HG03432 (cell line): Measurements from ENCODE around the gene IQCH.

ENCODE experiments used
- ATAC-seq: cut with Tn5 transposase; IDR thresholded peaks from one replicate; pipeline ENCODE4 v1.9.1; 2021; ENCODE audit warnings: mild to moderate bottlenecking, moderate library complexity; ENCODE audit not compliant: unreplicated experiment

IQCH gene

DNA sequence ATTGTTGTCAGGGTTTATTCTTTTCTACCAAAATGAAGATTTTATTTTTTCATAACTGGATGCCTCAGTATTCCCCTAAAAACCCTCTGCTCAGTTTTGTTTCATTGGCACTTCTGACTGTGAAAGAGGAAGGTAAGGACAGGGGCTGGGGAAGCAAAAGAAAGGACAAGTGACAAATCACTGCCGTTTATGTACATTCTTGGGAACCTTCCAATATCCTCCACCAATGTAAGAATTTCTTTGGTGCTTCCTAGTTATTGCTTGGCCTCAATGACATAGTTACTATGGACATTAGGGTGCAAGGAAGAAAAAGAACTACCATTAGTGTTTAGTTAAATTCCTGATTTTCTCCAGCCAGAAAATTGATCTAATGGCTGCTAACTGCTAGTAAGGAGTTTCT is 135.4 kb downstream of the IQCH start:
- ATAC-seq: no peak

DNA sequence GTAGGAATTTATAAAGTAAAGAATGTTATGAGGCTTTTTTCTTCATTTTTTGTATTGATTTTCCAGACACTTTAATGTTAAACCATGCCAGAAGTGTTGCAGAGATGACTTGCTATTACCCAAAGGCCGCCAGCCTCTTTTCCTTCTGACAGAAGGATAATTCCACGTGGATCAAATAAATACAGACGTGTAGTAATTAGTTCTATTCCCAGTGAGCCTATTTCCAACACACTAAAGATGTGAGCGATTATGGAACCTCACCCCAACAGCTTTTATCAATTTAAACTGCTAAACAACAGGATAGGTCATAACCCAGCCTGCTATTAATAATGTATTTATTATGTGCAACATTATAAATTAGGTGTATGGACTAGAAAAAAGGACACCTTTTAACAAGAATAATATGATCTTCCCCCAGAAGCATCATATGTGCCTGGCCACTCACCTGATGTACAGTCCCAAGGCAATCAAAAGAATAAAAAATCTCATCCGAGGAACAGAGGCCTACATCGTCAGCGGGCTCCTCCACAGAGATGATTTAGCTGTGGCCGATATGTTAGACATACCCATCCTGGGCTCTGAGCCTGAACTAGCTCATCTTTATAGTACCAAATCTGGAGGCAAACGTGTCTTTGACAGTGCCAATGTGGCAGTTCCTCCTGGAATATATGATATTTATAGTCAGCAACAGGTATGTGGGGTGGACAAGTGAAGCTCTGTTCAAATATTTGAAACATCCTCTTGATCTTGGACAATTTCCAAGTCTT is 140.5 kb downstream of the IQCH start:
- ATAC-seq: no peak

DNA sequence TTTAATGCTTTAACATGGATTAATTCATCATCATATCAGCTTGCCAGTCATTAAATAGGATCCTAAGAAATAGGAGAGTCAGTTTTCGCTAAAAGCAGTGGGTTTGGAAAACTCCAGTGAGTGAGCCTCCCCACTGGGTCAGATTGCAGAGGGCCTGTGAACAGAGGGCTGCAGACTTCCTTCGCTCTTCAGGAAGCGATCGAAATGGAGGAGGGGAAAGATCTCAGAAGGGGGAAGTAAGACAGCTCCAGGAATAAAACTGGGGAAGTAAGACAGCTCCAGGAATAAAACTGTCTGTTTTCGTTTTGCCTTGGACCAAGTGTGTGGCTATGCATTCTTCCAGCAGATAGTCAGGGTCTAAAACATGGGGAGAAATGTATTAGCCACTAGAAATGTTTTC is 141.5 kb downstream of the IQCH start:
- ATAC-seq: no peak

DNA sequence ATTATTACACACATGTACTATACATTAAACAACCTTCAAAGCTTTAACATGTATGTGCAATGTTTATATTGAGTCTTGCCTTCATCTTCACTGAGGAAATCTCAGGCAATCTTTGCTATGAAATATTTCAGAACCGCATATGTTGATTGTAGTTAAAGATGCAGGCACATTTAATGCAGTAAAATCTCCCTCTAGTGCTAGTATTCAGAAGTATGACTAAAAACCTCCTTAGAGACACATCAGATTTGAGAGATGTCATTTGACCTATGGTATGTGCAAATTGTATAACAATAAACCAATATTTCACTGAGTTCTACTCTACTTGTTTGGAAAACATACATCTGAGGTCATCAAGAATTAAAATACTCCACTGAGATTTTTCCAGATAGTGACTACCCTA is 142.6 kb downstream of the IQCH start:
- ATAC-seq: no peak

DNA sequence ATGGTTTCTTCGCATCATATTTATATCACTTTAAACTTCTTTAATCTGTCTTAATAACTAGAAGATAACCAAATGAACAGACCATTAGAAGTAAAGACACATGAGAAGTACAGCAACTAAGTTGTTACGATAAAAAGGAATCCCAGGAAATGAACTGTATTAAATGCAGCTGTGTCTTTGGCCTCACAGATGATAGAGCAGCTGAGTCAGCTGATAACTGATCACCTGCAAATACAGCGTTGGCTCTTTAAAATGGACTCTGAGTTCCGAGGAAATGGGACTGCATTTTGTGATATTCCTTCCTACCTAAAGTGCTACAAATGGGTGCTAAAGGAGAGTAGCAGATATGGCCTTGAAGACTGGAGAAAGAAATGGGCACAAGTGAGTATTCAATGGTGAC is 145.3 kb downstream of the IQCH start:
- no peak for ATAC-seq

DNA sequence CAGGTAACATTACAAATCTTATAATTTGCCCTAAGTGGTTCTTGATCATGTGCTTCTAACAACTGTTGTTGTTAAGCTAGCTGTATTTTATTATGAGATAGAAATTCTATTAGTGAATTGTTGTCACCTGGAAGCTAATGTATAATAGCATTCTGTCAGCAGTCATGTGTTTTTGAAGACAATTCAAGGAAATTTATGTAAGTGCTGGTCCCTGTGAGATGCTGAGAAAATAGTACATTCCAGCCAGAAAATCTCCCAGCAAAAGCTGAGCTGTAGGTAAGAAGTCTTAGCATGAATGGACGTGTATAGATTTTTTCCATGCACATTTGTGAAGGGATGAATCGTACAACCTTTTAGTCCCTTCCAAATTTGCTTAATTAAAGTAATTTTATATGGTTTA is 146.3 kb downstream of the IQCH start:
- no peak for ATAC-seq

DNA sequence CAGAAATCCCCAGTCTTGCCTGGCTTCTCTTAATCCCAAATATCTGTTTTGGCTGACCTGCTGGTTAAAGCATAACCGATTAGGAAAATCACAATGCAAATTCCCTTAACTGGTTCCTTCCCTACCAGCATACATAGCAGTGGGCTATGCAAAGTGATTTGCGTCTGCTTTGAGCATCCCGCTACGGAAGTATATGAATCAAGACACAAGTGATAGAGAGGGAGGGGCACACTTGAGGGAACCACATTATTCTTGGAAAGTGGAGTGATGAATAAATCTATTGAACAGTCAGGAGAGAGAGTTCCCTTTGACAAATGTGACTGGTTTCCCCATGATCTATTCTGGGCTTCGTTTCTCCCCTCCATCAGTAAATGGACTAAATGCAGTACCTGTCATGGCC is 146.8 kb downstream of the IQCH start:
- no peak for ATAC-seq

DNA sequence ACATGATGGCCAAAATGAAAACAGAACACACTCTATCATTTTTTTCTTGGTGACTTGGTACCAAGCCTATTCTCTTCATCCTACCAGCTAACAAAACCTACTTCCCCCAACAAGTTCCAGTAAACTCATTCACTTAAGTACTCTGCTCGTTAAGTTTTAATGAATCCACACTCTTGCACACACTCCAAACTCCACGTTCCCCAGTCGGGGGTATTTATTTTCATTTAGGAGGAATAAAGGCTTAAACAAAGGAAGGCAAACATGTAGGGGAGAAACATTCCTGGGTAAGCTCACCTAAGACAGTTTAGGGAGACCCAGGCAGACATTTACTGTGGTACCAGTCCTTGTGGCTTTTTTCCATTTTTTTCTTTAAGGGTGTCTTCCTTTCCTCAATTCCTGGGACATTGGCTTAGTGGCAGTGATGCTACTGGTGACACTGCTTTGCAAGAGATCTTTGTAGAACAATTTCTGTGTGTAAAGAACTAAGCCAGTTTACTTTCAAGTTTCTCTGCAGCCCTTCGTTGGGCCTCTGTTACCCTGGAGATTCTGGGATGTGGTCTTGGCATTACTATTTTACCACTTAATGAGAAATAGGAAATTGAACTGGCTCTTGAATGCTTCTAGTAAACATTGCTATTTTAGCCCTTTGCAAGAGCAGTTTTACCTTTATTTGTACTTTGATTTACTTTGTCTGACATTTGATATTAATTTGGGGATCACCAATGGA is 149.0 kb downstream of the IQCH start:
- ATAC-seq: no peak

DNA sequence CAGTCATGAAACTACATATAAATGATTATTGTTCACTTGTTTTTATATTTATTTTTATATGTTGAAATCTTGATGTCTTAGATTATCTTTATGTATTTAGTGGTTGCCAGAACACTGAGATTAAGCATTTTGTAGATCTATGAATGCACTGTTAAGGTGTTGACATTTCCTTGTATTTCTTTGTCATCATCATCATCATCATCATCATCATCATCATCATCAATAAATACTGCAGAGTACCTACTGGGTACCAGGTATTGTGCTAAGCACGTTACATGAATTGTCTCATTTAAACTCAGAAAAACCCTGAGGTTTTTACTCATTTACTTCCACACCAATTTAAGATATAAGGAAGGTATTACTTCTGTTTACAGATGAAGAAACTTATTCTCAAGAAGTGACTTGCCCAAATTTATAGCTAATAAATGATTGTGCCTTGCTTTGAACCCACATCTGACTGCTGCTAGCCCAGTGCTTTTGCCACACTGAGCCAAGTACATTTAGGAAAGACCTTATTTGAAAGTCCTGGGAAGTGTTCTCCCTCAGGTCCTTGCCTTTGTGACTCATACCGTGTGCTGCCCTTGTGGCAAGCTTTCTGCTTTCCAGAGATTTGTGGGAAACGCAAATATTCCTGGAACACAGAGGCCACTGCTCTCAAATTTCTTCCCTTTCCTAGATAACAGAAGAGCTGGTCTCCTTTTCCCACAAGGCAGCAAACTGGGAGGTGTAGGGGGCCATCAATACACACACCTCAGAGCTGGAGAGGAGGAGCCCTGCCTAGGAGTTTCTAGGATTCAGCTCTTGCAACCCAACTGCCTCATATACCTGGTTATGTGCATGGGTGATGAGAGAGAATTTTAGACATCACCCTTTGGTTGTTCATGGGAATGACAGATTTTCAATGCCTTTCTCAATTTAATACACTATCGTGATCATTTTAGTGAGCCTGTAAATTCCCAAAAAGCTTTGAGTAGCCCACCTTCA is 150.9 kb downstream of the IQCH start:
- no peak for ATAC-seq

DNA sequence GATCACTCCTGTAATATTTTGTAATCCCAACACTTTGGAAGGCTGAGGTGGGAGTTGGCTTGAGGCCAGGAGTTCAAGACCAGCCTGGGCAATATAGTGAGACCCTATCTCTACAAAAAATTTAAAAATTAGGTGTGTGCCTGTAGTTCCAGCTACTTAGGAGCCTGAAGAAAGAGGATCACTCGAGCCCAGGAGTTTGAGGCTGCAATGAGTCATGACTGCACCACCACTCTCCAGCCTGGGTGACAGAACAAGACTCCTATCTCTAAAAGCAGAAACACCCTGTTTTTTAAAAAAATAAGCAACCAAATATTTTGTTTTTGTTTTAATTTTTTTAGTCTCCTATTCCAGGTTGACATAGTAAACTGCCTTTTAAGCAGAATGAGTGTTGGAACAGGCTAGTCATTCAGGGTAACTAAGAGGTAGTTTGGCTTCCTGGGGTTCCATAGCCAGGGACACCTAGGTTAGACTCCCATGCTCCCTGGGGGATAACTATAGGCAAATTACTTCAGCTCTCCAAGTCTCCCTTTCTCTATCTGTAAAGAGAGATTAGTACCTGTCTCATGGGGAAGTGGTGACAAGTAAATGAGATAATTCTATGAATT is 151.8 kb downstream of the IQCH start:
- no peak for ATAC-seq

DNA sequence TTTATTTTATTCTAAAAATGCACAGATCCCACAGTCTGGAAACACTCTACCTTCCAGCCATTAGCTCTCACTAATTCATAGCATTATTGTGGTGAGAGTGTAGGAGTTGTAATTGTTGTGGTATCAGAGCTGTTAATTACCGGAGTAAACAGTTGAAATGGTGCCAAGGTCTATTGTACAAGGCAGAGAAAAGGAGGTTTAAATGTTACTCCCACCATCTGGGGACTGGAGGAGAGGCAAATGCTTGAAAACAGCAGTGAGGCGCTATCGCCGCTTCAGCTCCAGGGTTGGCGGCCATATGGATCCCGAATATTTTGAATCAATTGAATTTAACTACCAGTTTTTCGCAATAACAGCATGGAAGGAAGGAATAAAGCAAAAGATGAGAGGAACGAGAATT is 153.2 kb downstream of the IQCH start:
- no peak for ATAC-seq

DNA sequence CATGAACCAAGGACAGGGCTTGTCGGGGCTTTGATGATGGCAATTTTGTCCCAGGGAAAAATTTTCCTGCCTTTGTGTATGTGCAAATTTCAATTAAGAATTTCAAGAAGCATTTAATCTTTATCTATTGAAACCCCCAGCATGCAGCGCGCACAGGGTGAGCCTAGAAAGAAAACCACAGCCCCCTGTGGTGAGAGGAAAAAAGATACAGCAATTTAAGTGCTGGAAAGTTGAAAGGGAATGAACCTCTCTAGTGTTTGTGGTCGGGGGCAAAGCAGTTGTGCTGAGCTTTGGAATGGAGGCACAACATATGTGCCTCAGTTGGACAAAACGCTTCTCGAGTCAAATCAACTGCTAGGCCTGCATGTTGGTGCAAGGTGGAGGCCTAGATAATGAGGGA is 154.6 kb downstream of the IQCH start:
- ATAC-seq: no peak

DNA sequence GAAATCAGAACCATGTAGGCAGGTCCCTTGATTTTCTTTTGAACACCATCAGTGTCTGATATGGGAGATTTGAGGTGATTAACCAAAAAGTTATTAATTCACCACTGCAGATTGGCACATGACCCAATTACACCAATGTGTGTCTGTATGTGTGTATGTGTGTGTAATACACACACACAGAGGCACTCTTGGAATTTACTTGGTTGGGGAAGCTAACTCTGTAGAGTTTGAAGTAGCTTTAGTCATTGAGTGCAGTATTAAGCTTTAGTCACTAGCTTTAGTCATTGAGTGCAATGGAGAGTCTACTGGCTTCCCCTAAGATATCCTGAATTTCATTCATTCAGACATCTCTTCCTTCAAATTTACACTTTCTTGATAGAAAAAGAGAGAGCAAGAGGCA is 156.9 kb downstream of the IQCH start:
- no peak for ATAC-seq

DNA sequence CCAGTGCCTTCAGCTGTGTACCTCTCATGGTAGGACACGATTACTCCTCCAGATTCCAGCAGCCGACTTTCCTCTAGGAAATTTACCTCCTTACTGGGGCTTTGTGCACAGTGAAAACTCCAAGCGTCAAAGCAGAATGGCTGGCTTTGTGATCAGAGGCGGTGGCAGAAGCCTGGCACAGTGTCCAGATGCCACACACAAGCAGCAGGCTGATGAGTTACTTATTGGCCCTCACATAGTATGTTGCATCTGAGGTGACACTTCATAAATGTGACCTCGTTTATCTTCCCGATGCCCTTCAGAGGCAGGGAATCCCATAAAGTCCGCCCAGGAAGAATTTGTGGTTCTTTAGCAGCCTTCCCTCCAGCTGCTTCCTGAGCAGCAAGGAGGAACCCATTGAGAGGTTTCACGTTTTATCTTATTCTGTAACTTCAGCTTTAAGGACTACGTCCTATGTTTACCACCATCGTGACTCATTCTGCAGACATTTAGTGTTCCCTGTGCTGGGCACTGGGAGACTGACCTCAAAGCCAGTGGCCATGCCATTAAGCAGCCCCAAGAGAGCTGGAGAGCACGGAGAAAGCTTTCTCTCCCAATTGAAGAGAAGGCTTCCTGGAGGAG is 159.3 kb downstream of the IQCH start:
- ATAC-seq: no peak

DNA sequence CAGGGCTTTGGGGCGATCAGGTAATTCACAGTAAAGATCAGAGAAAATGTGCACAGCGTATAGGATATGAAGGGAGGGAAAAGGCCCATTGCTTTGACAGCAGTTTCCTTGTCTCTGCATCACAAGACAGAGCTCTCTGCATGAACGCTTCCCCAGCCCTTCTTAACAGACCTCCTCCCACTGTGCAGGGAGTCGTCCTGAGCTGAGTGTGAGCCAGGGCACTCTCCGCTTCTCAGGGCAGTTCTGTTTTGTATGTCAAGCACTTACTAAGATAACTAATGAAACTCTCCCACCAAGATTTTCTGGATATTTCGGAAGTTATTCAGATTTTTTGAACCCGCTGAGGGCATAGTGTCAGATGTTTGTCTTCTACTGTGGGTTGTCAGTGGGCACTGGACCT is 160.6 kb downstream of the IQCH start:
- no peak for ATAC-seq

DNA sequence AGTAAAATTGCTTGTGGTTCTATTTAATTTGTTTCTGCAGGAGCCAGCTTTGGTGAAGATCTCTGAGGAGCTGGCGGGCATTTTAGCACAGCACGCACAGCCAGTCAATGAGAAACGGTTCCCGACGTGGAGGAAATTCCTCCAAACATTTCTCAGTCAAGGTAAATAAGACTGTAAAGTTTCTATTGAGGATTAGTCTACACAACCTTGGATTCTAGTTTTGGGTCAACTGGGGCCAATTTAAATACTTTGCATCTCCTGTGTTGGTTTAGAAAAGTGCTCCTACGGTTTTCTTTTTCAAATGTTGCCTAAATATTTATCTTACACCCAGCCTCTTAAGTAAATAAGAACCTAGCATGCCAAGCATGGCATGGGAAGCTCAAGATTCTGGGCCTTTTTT is 162.3 kb downstream of the IQCH start:
- ATAC-seq: no peak

DNA sequence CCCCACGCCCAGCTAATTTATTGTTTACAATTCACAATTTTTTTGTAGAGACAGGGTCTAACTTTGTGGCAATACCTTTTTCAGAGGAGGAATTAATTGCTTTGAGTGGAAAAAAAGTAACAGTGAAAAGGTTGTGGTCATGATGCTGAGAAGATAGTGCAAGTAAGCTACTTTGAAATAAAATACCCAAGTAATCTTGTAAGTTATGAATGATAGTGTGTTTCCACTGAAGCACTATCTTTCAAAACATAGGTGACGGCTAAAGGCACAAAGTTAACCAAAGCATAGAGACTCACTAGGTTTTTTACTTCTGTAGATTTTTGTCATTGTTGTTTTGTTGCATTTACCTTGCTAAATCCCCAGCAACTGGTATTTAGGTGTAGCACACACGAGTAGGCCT is 165.1 kb downstream of the IQCH start:
- ATAC-seq: no peak

DNA sequence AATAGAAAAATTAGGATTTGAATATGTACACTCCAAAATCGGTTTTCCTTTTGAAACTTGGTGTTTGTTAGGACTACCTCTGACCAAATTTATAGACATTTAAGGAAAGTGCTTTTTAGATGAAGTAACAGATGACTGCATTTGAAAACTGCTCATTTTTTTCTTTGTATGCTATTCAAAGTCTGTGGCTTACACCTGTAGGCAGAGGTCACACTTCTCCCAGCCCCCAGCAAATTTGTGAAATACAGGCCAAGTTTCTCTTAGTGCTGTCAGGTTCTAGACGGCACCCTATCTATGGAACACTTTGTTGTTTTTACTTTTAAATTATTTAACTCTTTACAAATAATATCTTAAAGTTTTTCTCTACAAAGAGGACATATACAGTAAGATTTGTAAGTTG is 165.6 kb downstream of the IQCH start:
- ATAC-seq: no peak

DNA sequence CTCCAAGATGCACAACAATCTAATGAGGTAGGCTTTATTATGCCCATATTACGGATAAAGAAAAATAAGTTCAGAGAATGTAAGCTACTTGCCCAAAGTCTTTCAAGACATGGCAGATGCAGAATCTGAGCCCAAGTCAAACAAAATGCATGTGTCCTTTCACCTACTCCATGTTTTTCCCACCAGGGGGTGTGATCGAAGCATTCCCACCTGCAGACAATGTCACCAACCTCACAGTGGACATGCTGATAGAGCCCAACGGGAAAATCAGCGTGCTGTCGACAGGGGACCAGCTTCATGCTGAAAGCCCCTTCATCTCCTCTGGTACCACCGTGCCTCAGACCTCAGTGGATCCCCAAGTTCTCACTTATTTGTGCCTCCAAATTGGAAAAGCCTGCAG is 166.5 kb downstream of the IQCH start:
- ATAC-seq: no peak

DNA sequence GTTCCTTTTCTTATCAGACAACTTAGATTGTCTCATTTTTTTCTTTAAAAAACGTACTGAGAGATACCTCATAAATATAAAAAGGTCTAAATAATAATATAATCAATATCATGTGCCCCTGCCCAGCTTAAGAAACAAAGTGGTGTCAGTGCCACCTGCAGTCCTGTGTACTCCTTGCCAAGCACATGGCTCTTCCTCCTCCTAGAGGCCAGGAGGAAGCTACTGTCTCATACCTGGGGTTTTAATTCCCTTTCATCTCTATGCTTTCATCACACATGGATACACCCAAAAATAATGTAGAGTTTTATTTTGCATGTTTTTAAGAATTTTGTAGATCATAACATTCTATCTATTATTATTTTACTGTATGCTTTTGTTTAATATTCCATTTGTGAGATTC is 167.7 kb downstream of the IQCH start:
- no peak for ATAC-seq
